HG03442 (cell line): ENCODE results near the gene TLX1.

Experiments used
- ATAC-seq: cut with Tn5 transposase; IDR thresholded peaks from one replicate; pipeline ENCODE4 v1.9.1; 2021; ENCODE audit warnings: mild to moderate bottlenecking, moderate library complexity; ENCODE audit not compliant: unreplicated experiment

TLX1 gene

GRCh38 chr10:101111547-101111946 lies 19.6 kb upstream of the TLX1 start:
- no peak for ATAC-seq

- no peak for ATAC-seq
Observed at GRCh38 chr10:101112799-101113594, 18.1 kb upstream of the TLX1 start.

GRCh38 chr10:101113890-101114403 lies 17.2 kb upstream of the TLX1 start:
- ATAC-seq, result no peak

- ATAC-seq, result no peak
Observed at GRCh38 chr10:101114646-101115045, 16.5 kb upstream of the TLX1 start.

GRCh38 chr10:101116754-101117153 lies 14.3 kb upstream of the TLX1 start:
- no peak for ATAC-seq

- ATAC-seq, result no peak
Observed at GRCh38 chr10:101118031-101118430, 13.1 kb upstream of the TLX1 start.

- ATAC-seq, result no peak
Observed at GRCh38 chr10:101120520-101120883, 10.6 kb upstream of the TLX1 start.

- ATAC-seq, result no peak
Observed at GRCh38 chr10:101120884-101121653, 10.0 kb upstream of the TLX1 start.

GRCh38 chr10:101121654-101122031 lies 9.5 kb upstream of the TLX1 start:
- ATAC-seq, result no peak

GRCh38 chr10:101122270-101123084 lies 8.6 kb upstream of the TLX1 start:
- no peak for ATAC-seq

GRCh38 chr10:101123085-101123814 lies 7.8 kb upstream of the TLX1 start:
- no peak for ATAC-seq

GRCh38 chr10:101123815-101124617 lies 7.1 kb upstream of the TLX1 start:
- no peak for ATAC-seq

GRCh38 chr10:101124933-101125332 lies 6.2 kb upstream of the TLX1 start:
- ATAC-seq, result no peak

GRCh38 chr10:101126684-101127628 lies 4.1 kb upstream of the TLX1 start:
- ATAC-seq, result no peak

GRCh38 chr10:101130141-101130540 lies 959 bp upstream of the TLX1 start:
- no peak for ATAC-seq

- no peak for ATAC-seq
Observed at GRCh38 chr10:101131962-101132635, 999 bp downstream of the TLX1 start.

GRCh38 chr10:101132636-101133473 lies 1.8 kb downstream of the TLX1 start:
- ATAC-seq, result no peak
